ENCODE results near the gene SLC46A1. TPM values are rescaled to one million over a fixed set of nuclear protein-coding genes. Genes with fewer than 3 reads are reported as not detected.

Gene SLC46A1
- total RNA-seq, 5 donors from 2014 or later (not counting 1 experiment from before 2014, with no cell fraction given): 0.93 to 2.7 (median 2.5) TPM

DNA sequence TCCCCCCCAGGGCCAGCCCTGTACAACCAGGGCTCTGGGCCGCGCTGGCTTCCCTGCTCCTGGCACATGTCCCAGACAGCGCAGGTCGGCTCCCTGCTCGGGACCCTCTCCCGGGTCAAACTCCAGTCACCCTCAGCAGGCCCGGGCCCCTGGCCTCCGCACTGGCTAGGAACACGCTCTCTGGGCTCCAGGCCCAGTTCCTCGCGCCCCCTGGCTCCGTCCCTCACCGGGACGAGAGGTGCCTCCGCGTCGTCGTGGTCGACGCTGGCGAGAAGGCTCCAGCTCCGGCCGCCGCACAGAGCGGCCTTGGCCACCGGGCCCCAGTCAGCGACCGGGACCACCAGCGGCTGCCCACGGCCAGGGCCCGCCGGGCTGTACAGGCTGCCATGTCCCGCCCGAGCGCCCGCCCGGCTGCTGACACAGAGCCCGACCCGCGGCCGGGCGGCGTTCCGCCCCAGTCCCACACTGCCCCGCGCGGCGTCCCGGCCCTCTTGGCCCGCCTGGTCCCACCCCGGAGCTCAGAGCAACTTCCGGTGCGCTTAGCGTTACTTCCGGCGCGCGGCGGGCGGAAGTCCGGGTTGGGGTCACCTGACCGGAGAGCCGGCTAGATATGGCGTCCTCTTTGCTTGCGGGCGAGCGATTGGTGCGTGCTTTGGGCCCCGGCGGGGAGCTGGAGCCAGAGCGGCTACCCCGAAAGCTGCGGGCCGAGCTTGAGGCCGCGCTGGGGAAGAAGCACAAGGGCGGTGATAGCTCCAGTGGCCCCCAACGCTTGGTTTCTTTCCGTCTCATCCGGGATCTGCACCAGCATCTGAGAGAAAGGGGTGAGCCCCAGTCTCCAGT, 48.7 kb downstream of the SLC46A1 start, which contains the start of gene POLDIP2:
Gene POLDIP2 (minus strand): TSS at position 467 of the 840 bp plus-strand sequence. CDS start 79 bp downstream, at position 388.
- peaks cover 16 to 59% of the 10 kb centered on the region in 2 donors for H3K36me3 ChIP-seq (ENCODE audit: control insufficient read depth in 2 of 2, extremely low read depth in 1 of 2, insufficient read depth in 1 of 2, low read length in 1 of 2)
- under 1% methylated on average over 80 of the region's 80 CpGs for WGBS (ENCODE audit: insufficient coverage)
- ATAC-seq (replicated peaks in 1 of 4) (peak; percentile 97 to 100 (median 99)), DNase-seq (peak; percentile 87 to 97 (median 94))
- CTCF ChIA-PET: interaction anchor here in 1 of 2 donors (0.6 to 2.2 kb wide), 5 partner anchors 19 to 27 kb away, joined by 3 to 15 read pairs (median 4); partner anchors contain the start of genes IFT20 and TNFAIP1
- Mint-ChIP-seq H3K27me3 (no peaks in the 10 kb centered on the region), H3K9me3 (no peaks in the 10 kb centered on the region), H3K4me3 (peak within 1 kb of the TSS; percentile 93 to 95 (median 94)), H3K27ac (peak within 1 kb of the TSS; percentile 92 to 93), H3K36me3 (peaks cover 27% of the 10 kb centered on the region), H3K4me1 (peaks cover 24 to 33% (median 33%) of the 10 kb centered on the region in 3 donors)
- H3K27me3 ChIP-seq (replicated peaks in 1 of 2; ENCODE audit: control insufficient read depth in 2 of 2, extremely low read depth in 1 of 2, insufficient read depth in 2 of 2, low read length in 1 of 2): no peaks in the 10 kb centered on the region
- no peaks in the 10 kb centered on the region for H3K9me3 ChIP-seq
- peaks cover 11 to 20% of the 10 kb centered on the region in 2 experiments for H3K4me1 ChIP-seq (ENCODE audit: control insufficient read depth in 1 of 2, extremely low read depth in 1 of 2, insufficient read depth in 2 of 2, low read length in 2 of 2)
- peak within 1 kb of the TSS; percentile 82 to 90 for H3K4me3 ChIP-seq (ENCODE audit: control insufficient read depth in 1 of 2, extremely low read depth in 1 of 2, low read length in 1 of 2)
- POLR2A ChIA-PET: interaction anchor here (0.5 to 2.3 kb wide), 5 partner anchors 21 to 316 kb away, joined by 3 to 25 read pairs (median 3); partner anchors contain the start of genes IFT20 (in 2 of the 2) and TNFAIP1 (in 2 of the 2)
- peak within 1 kb of the TSS; percentile 72 for H3K27ac ChIP-seq (ENCODE audit: low read length)

DNA sequence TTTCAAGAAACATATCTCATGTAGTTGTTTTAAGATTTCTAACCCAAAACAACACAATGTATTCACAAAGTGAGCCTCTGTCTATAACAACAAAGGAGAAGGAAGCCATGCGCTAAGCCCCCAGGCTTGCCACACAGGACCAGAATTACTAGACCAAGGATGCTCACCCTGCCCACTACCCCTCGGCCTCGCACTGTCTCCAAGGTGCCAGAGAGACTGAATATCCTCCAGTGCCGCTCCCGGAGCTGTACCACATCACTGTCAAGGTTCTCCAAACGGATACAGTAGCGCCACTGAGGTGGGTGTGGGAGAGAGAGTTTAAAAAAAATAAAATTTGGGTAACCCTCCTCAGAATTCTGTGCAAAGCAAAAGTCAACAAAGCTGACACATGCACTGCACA, 55.7 kb downstream of the SLC46A1 start:
- ATAC-seq (replicated peaks in 1 of 4) (no peak), DNase-seq (no peak)
- WGBS (ENCODE audit: insufficient coverage): 100% methylated on average over 4 of the region's 7 CpGs
- Mint-ChIP-seq H3K27me3 (no peaks in the 10 kb centered on the region), H3K9me3 (no peaks in the 10 kb centered on the region), H3K4me3 (no peak overlapping the region), H3K27ac (no peak overlapping the region), H3K4me1 (peaks cover 0 to 6% (median 4%) of the 10 kb centered on the region in 3 donors), H3K36me3 (peaks cover 42% of the 10 kb centered on the region)
- Histone ChIP-seq H3K36me3 (ENCODE audit: control insufficient read depth in 2 of 2, extremely low read depth in 1 of 2, insufficient read depth in 1 of 2, low read length in 1 of 2) (peaks cover 21 to 89% of the 10 kb centered on the region in 2 donors), H3K27me3 (replicated peaks in 1 of 2; ENCODE audit: control insufficient read depth in 2 of 2, extremely low read depth in 1 of 2, insufficient read depth in 2 of 2, low read length in 1 of 2) (no peaks in the 10 kb centered on the region), H3K9me3 (no peaks in the 10 kb centered on the region), H3K4me1 (ENCODE audit: control insufficient read depth in 1 of 2, extremely low read depth in 1 of 2, insufficient read depth in 2 of 2, low read length in 2 of 2) (no peaks in the 10 kb centered on the region), H3K27ac (ENCODE audit: low read length) (no peak overlapping the region), H3K4me3 (ENCODE audit: control insufficient read depth in 1 of 2, extremely low read depth in 1 of 2, low read length in 1 of 2) (no peak overlapping the region)
- ChIA-PET POLR2A (interaction anchor here in 1 of 2 donors (0.6 kb wide), 1 partner anchor 21 kb away, joined by 5 read pairs; no protein-coding TSS in a partner anchor), CTCF (no interaction called here)

GRCh38 chr17:28348979-28349378, 57.0 kb downstream of the SLC46A1 start:
- H3K36me3 ChIP-seq (ENCODE audit: control insufficient read depth in 2 of 2, extremely low read depth in 1 of 2, insufficient read depth in 1 of 2, low read length in 1 of 2): peaks cover 20 to 88% of the 10 kb centered on the region in 2 donors
- H3K27ac Mint-ChIP-seq: no peak overlapping the region
- WGBS (ENCODE audit: insufficient coverage): 81% methylated on average over 3 of the region's 3 CpGs

DNA sequence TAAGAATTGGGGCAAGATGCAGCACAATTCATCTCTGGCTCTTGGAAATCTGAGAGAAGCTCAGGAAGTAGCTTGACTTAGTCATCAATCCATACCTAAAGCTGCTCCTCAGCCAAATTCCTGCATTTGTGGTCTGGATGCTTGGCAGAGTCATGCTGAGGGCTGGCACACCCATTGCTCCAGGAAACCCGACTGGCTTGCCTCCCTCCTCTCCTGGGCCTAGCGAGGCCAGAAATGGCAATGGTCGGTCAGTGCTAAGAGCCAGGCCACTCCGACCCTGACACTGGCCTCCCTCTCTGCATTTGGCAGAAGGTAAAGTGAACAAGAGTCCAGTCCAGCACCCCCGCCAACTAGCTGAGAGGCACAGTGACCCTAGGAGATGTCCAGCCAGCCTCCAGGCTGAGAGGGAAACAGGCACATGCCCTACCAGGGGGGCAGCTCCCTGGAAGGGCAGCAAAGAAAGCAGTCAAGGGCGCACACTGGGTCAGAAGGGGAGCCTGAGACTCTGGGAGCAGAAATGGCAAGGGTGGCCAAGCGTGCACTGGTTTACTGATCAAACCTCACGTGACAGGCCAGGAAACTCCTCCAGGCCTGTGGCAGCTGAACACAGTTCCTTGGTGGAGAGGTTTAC, 58.6 kb downstream of the SLC46A1 start:
- H3K4me1 ChIP-seq (ENCODE audit: control insufficient read depth in 1 of 2, extremely low read depth in 1 of 2, insufficient read depth in 2 of 2, low read length in 2 of 2): no peaks in the 10 kb centered on the region
- POLR2A ChIA-PET: interaction anchor here in 1 of 2 donors (0.9 kb wide), 1 partner anchor 10 kb away, joined by 3 read pairs; no protein-coding TSS in a partner anchor
- H3K9me3 Mint-ChIP-seq: no peaks in the 10 kb centered on the region
- 100% methylated on average over 5 of the region's 8 CpGs for WGBS (ENCODE audit: insufficient coverage)
- no peaks in the 10 kb centered on the region for H3K27me3 Mint-ChIP-seq
- DNase-seq: no peak
- peaks cover 38% of the 10 kb centered on the region for H3K36me3 Mint-ChIP-seq
- H3K27ac ChIP-seq (ENCODE audit: low read length): no peak overlapping the region
- H3K27me3 ChIP-seq (replicated peaks in 1 of 2; ENCODE audit: control insufficient read depth in 2 of 2, extremely low read depth in 1 of 2, insufficient read depth in 2 of 2, low read length in 1 of 2): no peaks in the 10 kb centered on the region
- ATAC-seq (replicated peaks in 1 of 4): no peak
- CTCF ChIA-PET: interaction anchor here in 1 of 2 donors (1.4 kb wide), 1 partner anchor 12 kb away, joined by 4 read pairs; the partner anchor contains the start of genes IFT20 and TNFAIP1
- H3K36me3 ChIP-seq (ENCODE audit: control insufficient read depth in 2 of 2, extremely low read depth in 1 of 2, insufficient read depth in 1 of 2, low read length in 1 of 2): peaks cover 21 to 92% of the 10 kb centered on the region in 2 donors
- no peak overlapping the region for H3K4me3 Mint-ChIP-seq
- H3K4me1 Mint-ChIP-seq: no peaks in the 10 kb centered on the region
- H3K4me3 ChIP-seq (ENCODE audit: control insufficient read depth in 1 of 2, extremely low read depth in 1 of 2, low read length in 1 of 2): no peak overlapping the region
- no peaks in the 10 kb centered on the region for H3K9me3 ChIP-seq
- H3K27ac Mint-ChIP-seq: no peak overlapping the region

More at GRCh38 chr17:28348979-28349378, 57.0 kb downstream of the SLC46A1 start:
- no peaks in the 10 kb centered on the region for H3K27me3 ChIP-seq (replicated peaks in 1 of 2; ENCODE audit: control insufficient read depth in 2 of 2, extremely low read depth in 1 of 2, insufficient read depth in 2 of 2, low read length in 1 of 2)
- Mint-ChIP-seq H3K36me3 (peaks cover 40% of the 10 kb centered on the region), H3K27me3 (no peaks in the 10 kb centered on the region), H3K4me3 (no peak overlapping the region), H3K9me3 (no peaks in the 10 kb centered on the region), H3K4me1 (no peaks in the 10 kb centered on the region)
- H3K27ac ChIP-seq (ENCODE audit: low read length): no peak overlapping the region
- ATAC-seq (replicated peaks in 1 of 4) (no peak), DNase-seq (no peak)
- ChIA-PET CTCF (interaction anchor here (0.6 to 1.4 kb wide), 2 partner anchors 14 to 34 kb away, joined by 3 to 4 read pairs; partner anchors contain the start of genes IFT20 (in 1 of the 2) and TNFAIP1 (in 1 of the 2)), POLR2A (no interaction called here)
- H3K9me3 ChIP-seq: no peaks in the 10 kb centered on the region
- no peaks in the 10 kb centered on the region for H3K4me1 ChIP-seq (ENCODE audit: control insufficient read depth in 1 of 2, extremely low read depth in 1 of 2, insufficient read depth in 2 of 2, low read length in 2 of 2)
- no peak overlapping the region for H3K4me3 ChIP-seq (ENCODE audit: control insufficient read depth in 1 of 2, extremely low read depth in 1 of 2, low read length in 1 of 2)

DNA sequence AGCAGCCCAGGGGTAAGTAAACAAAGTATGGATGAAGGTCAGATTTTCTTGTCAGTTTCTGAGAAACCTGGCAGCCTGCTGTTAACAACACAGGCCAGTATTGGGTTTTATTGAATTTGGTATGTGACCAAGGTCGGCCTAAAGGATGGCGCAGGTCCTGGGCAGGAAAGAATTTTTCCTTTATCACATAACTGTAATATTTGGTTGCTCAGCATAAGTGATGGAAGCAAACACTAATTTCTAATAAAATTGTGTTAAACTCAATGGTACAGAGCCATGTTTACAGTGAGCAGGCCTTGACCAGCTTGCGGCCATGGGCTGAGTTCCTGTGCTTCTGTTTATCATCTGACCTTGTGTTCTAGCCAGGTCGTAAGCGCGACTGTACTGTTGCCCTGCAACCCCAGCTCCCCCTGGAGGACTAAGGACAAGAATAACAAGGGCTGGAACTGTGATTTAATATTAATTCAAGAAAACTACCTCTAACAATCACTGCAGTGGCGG, 59.2 kb downstream of the SLC46A1 start:
- Mint-ChIP-seq H3K4me3 (no peak overlapping the region), H3K9me3 (no peaks in the 10 kb centered on the region), H3K27ac (no peak overlapping the region), H3K27me3 (no peaks in the 10 kb centered on the region), H3K4me1 (no peaks in the 10 kb centered on the region), H3K36me3 (peaks cover 36% of the 10 kb centered on the region)
- H3K27me3 ChIP-seq (replicated peaks in 1 of 2; ENCODE audit: control insufficient read depth in 2 of 2, extremely low read depth in 1 of 2, insufficient read depth in 2 of 2, low read length in 1 of 2): no peaks in the 10 kb centered on the region
- CTCF ChIA-PET: no interaction called here
- POLR2A ChIA-PET: interaction anchor here in 1 of 2 donors (0.9 kb wide), 1 partner anchor 9 kb away, joined by 3 read pairs; no protein-coding TSS in a partner anchor
- H3K4me1 ChIP-seq (ENCODE audit: control insufficient read depth in 1 of 2, extremely low read depth in 1 of 2, insufficient read depth in 2 of 2, low read length in 2 of 2): no peaks in the 10 kb centered on the region
- WGBS (ENCODE audit: insufficient coverage): 92% methylated on average over 2 of the region's 7 CpGs
- ATAC-seq (replicated peaks in 1 of 4) (no peak), DNase-seq (no peak)
- H3K9me3 ChIP-seq: no peaks in the 10 kb centered on the region
- H3K27ac ChIP-seq (ENCODE audit: low read length): no peak overlapping the region
- no peak overlapping the region for H3K4me3 ChIP-seq (ENCODE audit: control insufficient read depth in 1 of 2, extremely low read depth in 1 of 2, low read length in 1 of 2)
- H3K36me3 ChIP-seq (ENCODE audit: control insufficient read depth in 2 of 2, extremely low read depth in 1 of 2, insufficient read depth in 1 of 2, low read length in 1 of 2): peaks cover 24 to 95% of the 10 kb centered on the region in 2 donors

DNA sequence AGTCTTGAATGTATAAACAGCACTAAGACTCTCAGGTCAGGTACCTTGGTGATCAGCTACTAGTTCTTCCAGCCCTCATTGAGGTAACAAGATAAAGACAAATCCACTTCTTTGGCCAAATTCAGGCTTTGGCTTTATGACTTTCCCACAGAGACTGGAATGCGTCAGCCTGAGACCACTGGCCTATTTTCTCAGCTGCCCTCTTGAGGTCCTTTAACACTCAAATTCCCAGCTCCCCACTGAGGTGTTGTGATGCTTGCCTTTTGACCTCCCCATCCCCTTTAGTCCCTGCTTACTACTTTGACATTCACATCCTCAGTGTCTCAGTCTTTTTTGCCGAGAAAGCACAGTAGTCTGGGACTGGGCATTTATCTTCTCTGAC, 59.8 kb downstream of the SLC46A1 start:
- Mint-ChIP-seq H3K36me3 (peaks cover 30% of the 10 kb centered on the region), H3K27ac (no peak overlapping the region)
- H3K27ac ChIP-seq (ENCODE audit: low read length): no peak overlapping the region

More for the DNA sequence above, 59.8 kb downstream of the SLC46A1 start:
- Histone ChIP-seq H3K36me3 (ENCODE audit: control insufficient read depth in 2 of 2, extremely low read depth in 1 of 2, insufficient read depth in 1 of 2, low read length in 1 of 2) (peaks cover 20 to 95% of the 10 kb centered on the region in 2 donors), H3K4me1 (ENCODE audit: control insufficient read depth in 1 of 2, extremely low read depth in 1 of 2, insufficient read depth in 2 of 2, low read length in 2 of 2) (no peaks in the 10 kb centered on the region), H3K4me3 (ENCODE audit: control insufficient read depth in 1 of 2, extremely low read depth in 1 of 2, low read length in 1 of 2) (no peak overlapping the region), H3K9me3 (no peaks in the 10 kb centered on the region), H3K27me3 (replicated peaks in 1 of 2; ENCODE audit: control insufficient read depth in 2 of 2, extremely low read depth in 1 of 2, insufficient read depth in 2 of 2, low read length in 1 of 2) (no peaks in the 10 kb centered on the region)
- H3K27me3 Mint-ChIP-seq: no peaks in the 10 kb centered on the region
- no peak for DNase-seq
- no peak for ATAC-seq (replicated peaks in 1 of 4)
- H3K4me1 Mint-ChIP-seq: no peaks in the 10 kb centered on the region
- ChIA-PET CTCF (no interaction called here), POLR2A (interaction anchor here in 1 of 2 donors (0.9 kb wide), 1 partner anchor 9 kb away, joined by 3 read pairs; no protein-coding TSS in a partner anchor)
- H3K4me3 Mint-ChIP-seq: no peak overlapping the region
- 100% methylated on average over 1 of the region's 2 CpGs for WGBS (ENCODE audit: insufficient coverage)
- no peaks in the 10 kb centered on the region for H3K9me3 Mint-ChIP-seq

All from T-cell (primary cell).